ENCODE measurements around the gene MGST3. TPM values are rescaled to one million over a fixed set of nuclear protein-coding genes. Genes with fewer than 3 reads are reported as not detected.
"Not testable (repeated sequence)": the region's sequence is repeated elsewhere in the genome, so short reads cannot be mapped to it uniquely, and the experiment has no call there.

Gene MGST3
- total RNA-seq (ENCODE audit: low replicate concordance): 178 and 183 TPM in 2 replicates

DNA sequence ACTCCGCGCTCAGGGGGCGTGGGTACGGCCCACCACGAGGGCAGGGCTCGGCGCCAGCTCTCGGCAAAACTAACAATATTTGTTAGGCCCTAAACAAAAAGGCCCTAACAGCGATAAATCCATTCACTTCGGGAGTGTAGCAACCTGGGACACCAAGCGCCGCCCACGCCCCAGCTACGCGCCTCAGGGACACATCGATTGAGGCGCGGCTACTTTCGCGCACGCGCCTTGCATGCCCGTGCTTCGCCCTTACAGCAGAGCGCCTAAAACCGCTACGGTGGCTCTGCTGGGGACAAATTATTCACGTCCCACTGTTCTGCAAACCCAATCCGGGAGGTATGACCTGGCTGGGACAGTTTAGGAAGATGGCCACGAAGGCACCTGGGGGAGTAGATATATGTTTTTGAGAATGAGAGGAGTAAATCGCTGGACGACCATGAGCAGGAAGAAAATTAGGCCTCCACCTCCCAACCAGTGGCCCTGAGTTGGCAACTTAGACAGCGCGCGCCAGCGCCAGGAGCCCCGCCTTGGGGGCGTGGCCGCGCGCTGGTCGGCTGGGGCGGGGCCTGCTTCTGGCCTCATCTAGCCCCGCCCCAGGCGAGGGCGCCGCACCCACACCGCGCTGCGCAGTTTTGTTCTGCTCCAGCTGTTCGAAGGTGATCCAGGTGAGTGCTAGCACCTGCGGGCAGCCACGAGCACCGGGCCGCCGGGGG is at the start of gene MGST3:
MGST3 (plus strand) TSS at position 606 of the 713 bp plus-strand sequence. CDS start 18,614 bp downstream, outside the sequence.
- DNase-seq (ENCODE audit: low read depth): peak; percentile 98
- TF ChIP-seq, protein P1, sequence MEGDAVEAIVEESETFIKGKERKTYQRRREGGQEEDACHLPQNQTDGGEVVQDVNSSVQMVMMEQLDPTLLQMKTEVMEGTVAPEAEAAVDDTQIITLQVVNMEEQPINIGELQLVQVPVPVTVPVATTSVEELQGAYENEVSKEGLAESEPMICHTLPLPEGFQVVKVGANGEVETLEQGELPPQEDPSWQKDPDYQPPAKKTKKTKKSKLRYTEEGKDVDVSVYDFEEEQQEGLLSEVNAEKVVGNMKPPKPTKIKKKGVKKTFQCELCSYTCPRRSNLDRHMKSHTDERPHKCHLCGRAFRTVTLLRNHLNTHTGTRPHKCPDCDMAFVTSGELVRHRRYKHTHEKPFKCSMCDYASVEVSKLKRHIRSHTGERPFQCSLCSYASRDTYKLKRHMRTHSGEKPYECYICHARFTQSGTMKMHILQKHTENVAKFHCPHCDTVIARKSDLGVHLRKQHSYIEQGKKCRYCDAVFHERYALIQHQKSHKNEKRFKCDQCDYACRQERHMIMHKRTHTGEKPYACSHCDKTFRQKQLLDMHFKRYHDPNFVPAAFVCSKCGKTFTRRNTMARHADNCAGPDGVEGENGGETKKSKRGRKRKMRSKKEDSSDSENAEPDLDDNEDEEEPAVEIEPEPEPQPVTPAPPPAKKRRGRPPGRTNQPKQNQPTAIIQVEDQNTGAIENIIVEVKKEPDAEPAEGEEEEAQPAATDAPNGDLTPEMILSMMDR (IDR thresholded peaks at IDR 0.05; ENCODE audit: insufficient read depth, low read length): no peak
- H3K4me3 ChIP-seq (ENCODE audit: low read depth, low read length): peak within 1 kb of the TSS; percentile 97

DNA sequence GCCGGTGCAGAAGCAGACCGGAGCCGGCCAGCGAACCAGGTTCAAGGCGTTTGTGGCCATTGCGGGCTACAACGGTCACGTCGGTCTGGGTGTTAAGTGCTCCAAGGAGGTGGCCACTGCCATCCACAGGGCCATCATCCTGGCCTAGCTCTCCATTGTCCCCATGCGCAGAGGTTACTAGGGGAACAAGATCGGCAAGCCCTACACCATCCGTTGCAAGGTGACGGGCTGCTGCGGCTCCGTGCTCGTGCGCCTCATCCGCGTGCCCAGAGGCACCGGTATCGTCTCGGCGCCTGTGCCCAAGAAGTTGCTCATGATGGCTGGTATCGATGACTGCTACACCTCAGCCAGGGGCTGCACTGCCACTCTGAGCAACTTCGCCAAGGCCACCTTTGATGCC is 49.1 kb upstream of the MGST3 start:
- H3K4me3 ChIP-seq (ENCODE audit: low read depth, low read length): no peak overlapping the region
- DNase-seq (ENCODE audit: low read depth): no peak
- TF ChIP-seq, protein P1 (IDR thresholded peaks at IDR 0.05; ENCODE audit: insufficient read depth, low read length): no peak

DNA sequence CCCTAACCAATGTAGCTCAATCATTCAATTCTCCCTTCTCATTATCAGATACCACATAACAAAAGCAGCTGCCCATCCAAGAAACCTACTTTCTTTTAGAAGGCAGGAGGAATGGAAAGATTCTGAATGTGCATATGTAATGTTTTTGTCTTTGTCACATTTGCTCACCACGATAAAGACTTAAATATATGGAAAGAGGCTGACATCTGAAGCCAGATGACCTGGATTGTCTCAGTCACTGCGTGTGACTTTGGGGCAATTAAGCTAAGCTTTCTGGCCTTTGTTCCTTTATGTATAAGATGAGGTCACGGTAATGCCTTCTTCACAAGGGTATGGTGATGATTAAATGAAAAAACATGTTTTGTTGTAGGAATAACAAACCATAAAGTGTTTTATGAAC is 44.6 kb upstream of the MGST3 start:
- DNase-seq (ENCODE audit: low read depth): no peak
- H3K4me3 ChIP-seq (ENCODE audit: low read depth, low read length): no peak overlapping the region
- TF ChIP-seq, protein P1 (IDR thresholded peaks at IDR 0.05; ENCODE audit: insufficient read depth, low read length): no peak

DNA sequence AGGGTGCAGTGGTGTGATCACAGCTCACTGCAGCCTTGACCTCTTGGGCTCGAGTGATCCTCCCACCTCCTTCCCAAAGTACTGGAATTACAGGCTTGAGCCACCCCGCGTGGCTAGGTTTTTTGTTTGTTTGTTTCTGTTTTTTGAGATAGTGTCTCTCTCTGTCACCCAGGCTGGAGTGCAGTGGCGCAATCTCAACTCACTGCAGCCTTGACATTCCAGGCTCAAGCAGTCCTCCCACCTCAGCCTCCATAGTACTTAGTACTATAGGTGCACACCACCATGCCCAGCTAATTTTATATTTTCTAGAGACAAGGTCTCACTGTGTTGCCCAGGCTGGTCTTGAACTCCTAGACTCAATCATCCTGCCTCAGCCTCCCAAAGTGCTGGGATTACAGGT is 39.6 kb upstream of the MGST3 start:
- H3K4me3 ChIP-seq (ENCODE audit: low read depth, low read length); DNase-seq (ENCODE audit: low read depth): not testable (repeated sequence)

- no peak overlapping the region for H3K4me3 ChIP-seq (ENCODE audit: low read depth, low read length)
- TF ChIP-seq, protein P1 (IDR thresholded peaks at IDR 0.05; ENCODE audit: insufficient read depth, low read length): peak; percentile 89
- DNase-seq (ENCODE audit: low read depth): peak; percentile 89
Observed at GRCh38 chr1:165592945-165593823, 37.9 kb upstream of the MGST3 start.

- peak; percentile 32 for DNase-seq (ENCODE audit: low read depth)
- TF ChIP-seq, protein P1 (IDR thresholded peaks at IDR 0.05; ENCODE audit: insufficient read depth, low read length): no peak
- no peak overlapping the region for H3K4me3 ChIP-seq (ENCODE audit: low read depth, low read length)
Observed at GRCh38 chr1:165595246-165595938, 35.6 kb upstream of the MGST3 start.

All from fibroblast of the aortic adventitia (primary cell).